A673 (cell line): ENCODE results near the gene GNRH2. TPM values are rescaled to one million over a fixed set of nuclear protein-coding genes. Genes with fewer than 3 reads are reported as not detected.

Source experiments
- BruUV-seq: library from RNA; stranded (reverse); fragments of 400-500 nt; replicated peaks from 2 replicates; lab custom pipeline; 2021; lab: Mats Ljungman, UMichigan
- CTCF ChIA-PET: fragments of 300-600 bp; sonication (Branson Sonifier 250); formaldehyde crosslinking; loops from one replicate; lab custom pipeline; 2022; ENCODE audit warnings: antibody characterized with exemption; lab: Charles Lee
- POLR2A ChIA-PET: fragments of 300-600 bp; sonication (Branson Sonifier 250); formaldehyde crosslinking; loops from one replicate; lab custom pipeline; 2022; ENCODE audit warnings: antibody characterized with exemption; ENCODE audit not compliant: low non-redundant PET; lab: Charles Lee
- DNase-seq: peaks from one replicate; pipeline ENCODE4 v3.0.0-alpha.2; 2015; ENCODE audit warnings: low spot score
- H3K27ac ChIP-seq: fragments of 200-600 bp; sonication (generic); 2 replicates; pipeline ENCODE4 v1.5.1; 2016; ENCODE audit warnings: mixed run types, low read depth, mild to moderate bottlenecking, mixed read lengths, antibody characterized with exemption, low read length; ENCODE audit not compliant: poor library complexity, severe bottlenecking
- H3K27me3 ChIP-seq: fragments of 200-600 bp; sonication (generic); replicated peaks from 2 replicates; pipeline ENCODE4 v1.6.1; 2017; ENCODE audit warnings: mixed run types, low read depth, mild to moderate bottlenecking, mixed read lengths, antibody characterized with exemption, low read length; ENCODE audit not compliant: insufficient read depth, poor library complexity
- H3K36me3 ChIP-seq: fragments of 200-600 bp; sonication (generic); 2 replicates; pipeline ENCODE4 v1.6.1; 2016; ENCODE audit warnings: mixed run types, mild to moderate bottlenecking, mixed read lengths, antibody characterized with exemption, low read length; ENCODE audit not compliant: insufficient read depth, poor library complexity, severe bottlenecking
- H3K4me1 ChIP-seq: fragments of 200-600 bp; sonication (generic); 2 replicates; pipeline ENCODE4 v1.6.1; 2017; ENCODE audit warnings: mixed run types, mild to moderate bottlenecking, mixed read lengths, antibody characterized with exemption, low read length; ENCODE audit not compliant: insufficient read depth, poor library complexity, severe bottlenecking
- H3K4me3 ChIP-seq: fragments of 200-600 bp; sonication (generic); 2 replicates; pipeline ENCODE4 v1.5.1; 2016; ENCODE audit warnings: low read depth, mixed run types, mild to moderate bottlenecking, mixed read lengths, low read length; ENCODE audit not compliant: poor library complexity, severe bottlenecking
- H3K9me3 ChIP-seq: fragments of 200-600 bp; sonication (generic); 2 replicates; pipeline ENCODE4 v1.6.1; 2016; ENCODE audit warnings: mixed run types, low read depth, mild to moderate bottlenecking, mixed read lengths, antibody characterized with exemption, low read length; ENCODE audit not compliant: poor library complexity, severe bottlenecking
- CTCF ChIP-seq: fragments of 300-800, 200-600 bp; sonication (generic); conservative IDR thresholded peaks from 2 replicates; pipeline ENCODE4 v1.5.1; 2017; ENCODE audit warnings: low read depth, mild to moderate bottlenecking, antibody characterized with exemption, low read length, moderate library complexity, mixed read lengths
- EZH2 ChIP-seq: fragments of 200-600 bp; sonication (generic); IDR thresholded peaks from 2 replicates; pipeline ENCODE4 v1.6.1; 2017; ENCODE audit warnings: borderline replicate concordance, low read depth, mild to moderate bottlenecking, mixed read lengths, antibody characterized with exemption, low read length; ENCODE audit not compliant: poor library complexity, severe bottlenecking
- intact Hi-C: fragments of 100-400 bp; cut with micrococcal nuclease; formaldehyde crosslinking; loops from one replicate; pipeline ENCODE4 v1.10.0; 2022; ENCODE audit not compliant: unreplicated experiment
- total RNA-seq: library from RNA; stranded (reverse); gene quantifications from 2 replicates; pipeline ENCODE4 v1.2.3, GENCODE V29; 2021

GNRH2 gene
- total RNA-seq, 1 experiment from 2014 or later: 1.5 TPM

- Histone ChIP-seq H3K4me1 (peaks cover 2% of the 10 kb centered on the region), H3K36me3 (peaks cover 28% of the 10 kb centered on the region), H3K27me3 (no peaks in the 10 kb centered on the region), H3K9me3 (no peaks in the 10 kb centered on the region), H3K27ac (peak overlapping the region; percentile 87), H3K4me3 (peak overlapping the region; percentile 98)
- ChIA-PET CTCF (no interaction called here), POLR2A (no interaction called here)
- intact Hi-C loops: no loop called here
- no TSS peak for BruUV-seq
- TF ChIP-seq CTCF: 0 out of 2 replicates have a peak, but pooled peaks have one; percentile 7
- no peak for TF ChIP-seq EZH2
- no peak for DNase-seq
Measured at GRCh38 chr20:3046677-3047462, 3.4 kb downstream of the GNRH2 start.

- Histone ChIP-seq H3K4me3 (peak overlapping the region; percentile 98), H3K27ac (peak overlapping the region; percentile 1), H3K9me3 (no peaks in the 10 kb centered on the region), H3K4me1 (peaks cover 2% of the 10 kb centered on the region), H3K27me3 (no peaks in the 10 kb centered on the region), H3K36me3 (peaks cover 28% of the 10 kb centered on the region)
- POLR2A ChIA-PET: no interaction called here
- BruUV-seq: TSS peak; percentile 66
- CTCF ChIA-PET: no interaction called here
- no peak for DNase-seq
- TF ChIP-seq CTCF: no peak
- TF ChIP-seq EZH2: no peak
- intact Hi-C loops: no loop called here
Measured at GRCh38 chr20:3047486-3048419, 4.3 kb downstream of the GNRH2 start.

- Histone ChIP-seq H3K27me3 (no peaks in the 10 kb centered on the region), H3K9me3 (no peaks in the 10 kb centered on the region), H3K36me3 (peaks cover 28% of the 10 kb centered on the region), H3K27ac (no peak overlapping the region), H3K4me1 (peaks cover 2% of the 10 kb centered on the region), H3K4me3 (no peak overlapping the region)
- ChIA-PET POLR2A (no interaction called here), CTCF (interaction anchor here (0.7 kb wide), 1 partner anchor 22 kb away, joined by 7 read pairs; no protein-coding TSS in a partner anchor)
- BruUV-seq: no TSS peak
- TF ChIP-seq EZH2 (no peak), CTCF (no peak)
- no peak for DNase-seq
- intact Hi-C loops: loop anchor here (2.0 kb wide), 1 partner anchor 63 kb away; no protein-coding TSS in a partner anchor
Measured at GRCh38 chr20:3051385-3052019, 8.1 kb downstream of the GNRH2 start.
